HepG2 (cell line): ENCODE measurements around the gene ISG20L2. TPM values are rescaled to one million over a fixed set of nuclear protein-coding genes. Genes with fewer than 3 reads are reported as not detected.

Experiments used
- ATAC-seq: fragments of 200-7000 bp; cut with Tn5 transposase; 3 replicates; pipeline ENCODE4 v1.9.1; 2020; ENCODE audit warnings: mild to moderate bottlenecking, moderate library complexity
- BruUV-seq: library from RNA; stranded (reverse); fragments of 400-500 nt; replicated peaks from 2 replicates; lab custom pipeline; 2021; lab: Mats Ljungman, UMichigan
- CTCF ChIA-PET: fragments of 300-600 bp; formaldehyde crosslinking; extraction: SDS; loops from one replicate; lab custom pipeline; 2021; ENCODE audit warnings: low total read pairs, inconsistent platforms, low intra/inter-chr PET ratio; lab: Yijun Ruan, JAX
- POLR2A ChIA-PET: fragments of 350-600 bp; sonication (Branson Sonifier 250); formaldehyde crosslinking; loops from one replicate; lab custom pipeline; 2020; ENCODE audit warnings: antibody characterized with exemption, inconsistent platforms; lab: Yijun Ruan, JAX
- DNase-seq: peaks from one replicate; pipeline ENCODE4 v3.0.0-alpha.2; 2015; ENCODE audit warnings: low spot score
- FAIRE-seq: peaks from 3 replicates; lab custom pipeline; 2011; peaks lifted over from hg19 to GRCh38; lab: Jason Lieb, UNC
- H2AFZ ChIP-seq: one replicate; pipeline ENCODE4 v1.6.1; 2011; ENCODE audit warnings: low read length, inconsistent platforms
- H3K27ac ChIP-seq: fragments of 300-600 bp; 3 replicates; pipeline ENCODE4 v1.8.0; 2011; ENCODE audit warnings: mixed run types, mild to moderate bottlenecking, mixed read lengths, low read length, inconsistent platforms; ENCODE audit not compliant: insufficient read depth; ENCODE audit errors: extremely low read length
- H3K27me3 ChIP-seq, 2 experiments: fragments of 200-600 bp in 1 of 2; 2 replicates in 1 of 2; 3 replicates in 1 of 2; pipeline versions ENCODE4 v1.6.0 to v1.8.0; 2011; ENCODE audit warnings: low read length in 2 of 2, mild to moderate bottlenecking in 2 of 2, moderate library complexity in 2 of 2, inconsistent platforms in 1 of 2; ENCODE audit not compliant: insufficient read depth in 2 of 2, control insufficient read depth in 1 of 2
- H3K36me3 ChIP-seq, 2 experiments: fragments of 200-600 bp in 1 of 2; replicated peaks in 1 of 2; 2 replicates in 1 of 2; 3 replicates in 1 of 2; pipeline versions ENCODE4 v1.5.1 to v1.8.0; 2011; ENCODE audit warnings: low read length in 2 of 2, inconsistent platforms in 1 of 2; ENCODE audit not compliant: insufficient read depth in 2 of 2, control insufficient read depth in 1 of 2
- H3K4me1 ChIP-seq: 2 replicates; pipeline ENCODE4 v1.5.1; 2012; ENCODE audit warnings: low read length, inconsistent platforms; ENCODE audit not compliant: insufficient read depth
- H3K4me2 ChIP-seq: 2 replicates; pipeline ENCODE4 v1.6.0; 2011; ENCODE audit warnings: low read depth, low read length, inconsistent platforms
- H3K4me3 ChIP-seq, 3 experiments: fragments of 200-600 bp in 1 of 3; sonication (generic), shearing (Covaris generic) in 1 of 3; replicated peaks in 1 of 3; 2 replicates each; pipeline ENCODE4 v1.5.1; 2011 to 2016; ENCODE audit warnings: low read length in 3 of 3, inconsistent platforms in 2 of 3, low read depth in 2 of 3, mild to moderate bottlenecking in 2 of 3, control low read depth in 1 of 3, mixed read lengths in 1 of 3; ENCODE audit not compliant: insufficient read depth in 1 of 3
- H3K79me2 ChIP-seq: one replicate; pipeline ENCODE4 v1.6.1; 2011; ENCODE audit warnings: low read length, inconsistent platforms; ENCODE audit not compliant: insufficient read depth
- H3K9ac ChIP-seq: 2 replicates; pipeline ENCODE4 v1.6.0; 2011; ENCODE audit warnings: mild to moderate bottlenecking, low read depth, low read length, inconsistent platforms; ENCODE audit not compliant: insufficient read depth
- H3K9me3 ChIP-seq: 2 replicates; pipeline ENCODE4 v1.5.1; 2012; ENCODE audit warnings: mild to moderate bottlenecking, low read length
- H4K20me1 ChIP-seq: 2 replicates; pipeline ENCODE4 v1.6.0; 2011; ENCODE audit warnings: inconsistent platforms, mild to moderate bottlenecking, low read length, moderate library complexity; ENCODE audit not compliant: insufficient read depth
- ARNT2 ChIP-seq: sonication (generic); formaldehyde crosslinking; IDR thresholded peaks from 2 replicates; pipeline ENCODE4 v1.8.0; 2022; ENCODE audit warnings: mild to moderate bottlenecking, low read depth, missing genetic modification reagents, moderate library complexity
- ESRRA ChIP-seq: sonication (generic); formaldehyde crosslinking; IDR thresholded peaks from 2 replicates; pipeline ENCODE4 v1.5.1; 2020; ENCODE audit warnings: mild to moderate bottlenecking, low read depth, missing genetic modification reagents
- GATAD1 ChIP-seq: IDR thresholded peaks from 2 replicates; pipeline ENCODE4 v1.6.1; 2016; ENCODE audit warnings: missing genetic modification reagents, missing compliant biosample characterization
- HOXA9 ChIP-seq: sonication (generic); formaldehyde crosslinking; IDR thresholded peaks from 2 replicates; pipeline ENCODE4 v1.8.1; 2022; ENCODE audit warnings: missing genetic modification reagents, mild to moderate bottlenecking, moderate library complexity, borderline replicate concordance
- KDM2A ChIP-seq: sonication (generic); formaldehyde crosslinking; IDR thresholded peaks from 2 replicates; pipeline ENCODE4 v1.4.0; 2020; ENCODE audit warnings: low read depth, missing genetic modification reagents, borderline replicate concordance
- SAP130 ChIP-seq: IDR thresholded peaks from 2 replicates; pipeline ENCODE4 v1.6.1; 2016; ENCODE audit warnings: low read depth
- SIX1 ChIP-seq: sonication (generic); formaldehyde crosslinking; IDR thresholded peaks from 2 replicates; pipeline ENCODE4 v1.4.0; 2020; ENCODE audit warnings: missing genetic modification reagents, borderline replicate concordance
- STAG1 ChIP-seq: sonication (generic); formaldehyde crosslinking; IDR thresholded peaks from 2 replicates; pipeline ENCODE4 v1.4.0; 2020; ENCODE audit warnings: missing genetic modification reagents
- ZBTB39 ChIP-seq: sonication (generic); formaldehyde crosslinking; IDR thresholded peaks from 2 replicates; pipeline ENCODE4 v1.5.0; 2020; ENCODE audit warnings: missing genetic modification reagents
- ZNF256 ChIP-seq: sonication (generic); formaldehyde crosslinking; conservative IDR thresholded peaks from 2 replicates; pipeline ENCODE4 v1.4.0; 2020; ENCODE audit warnings: missing genetic modification reagents
- ZNF883 ChIP-seq: sonication (generic); formaldehyde crosslinking; IDR thresholded peaks from 2 replicates; pipeline ENCODE4 v1.5.1; 2020; ENCODE audit warnings: mild to moderate bottlenecking, missing genetic modification reagents; ENCODE audit errors: not compliant biosample characterization
- WGBS: methylation state at CpG from one replicate; pipeline ENCODE4 v1.1.6; 2017; ENCODE audit warnings: low lambda C conversion rate; 5-methylcytosine and 5-hydroxymethylcytosine counted together
- in situ Hi-C: cut with HindIII; loops from 2 replicates; pipeline ENCODE4 v1.10.0; 2017; ENCODE audit warnings: low pct_unique_long_range_greater_than_20kb; ENCODE audit not compliant: extremely low pct_ligation_motif_present
- intact Hi-C: fragments of 100-400 bp; cut with micrococcal nuclease; formaldehyde crosslinking; loops from one replicate; pipeline ENCODE4 v1.10.0; 2022; ENCODE audit not compliant: unreplicated experiment
- polyA plus RNA-seq, 8 experiments: library from polyadenylated mRNA; depleted of rRNA in 3 of 8; stranded (reverse) in 7 of 8; unstranded in 1 of 8; fragments of >200 nt; fragmentation: Illumina TruSeq in 4 of 8; extraction: Trizol in 4 of 8; gene quantifications; 2 replicates each; pipeline versions ENCODE4 v1.2.1 to v1.2.3, GENCODE V29; 2011 to 2016; ENCODE audit warnings: low read depth in 4 of 8, missing spikeins in 1 of 8, mixed read lengths in 1 of 8; ENCODE audit not compliant: insufficient read depth in 1 of 8
- total RNA-seq, 5 experiments: library from RNA; depleted of rRNA; stranded (reverse); fragments of >200 nt; fragmentation: Illumina TruSeq; extraction: Trizol; gene quantifications; 2 replicates each; pipeline ENCODE4 v1.2.3, GENCODE V29; 2016; ENCODE audit warnings: low read depth in 1 of 5
- TF ChIP-seq, protein P1 (sequence below): sonication (generic); formaldehyde crosslinking; IDR thresholded peaks from 2 replicates; pipeline ENCODE4 v1.5.0; 2020; ENCODE audit warnings: missing genetic modification reagents
- TF ChIP-seq, protein P2 (sequence below): sonication (generic); formaldehyde crosslinking; IDR thresholded peaks from 2 replicates; pipeline ENCODE4 v1.4.0; 2020; ENCODE audit warnings: low read depth, missing genetic modification reagents

The ISG20L2 gene
- total and polyA plus RNA-seq, 2 of the 13 experiments (the other 11 are each of a cell fraction or from before 2014, with no cell fraction given) = 19.8 to 21.3 TPM

- peak; percentile 64 for DNase-seq
- FAIRE-seq = peak; percentile 67
- peak overlapping the region; percentile 66 to 100 (median 98) for H3K4me3 ChIP-seq
- H3K27me3 ChIP-seq = no peaks in the 10 kb centered on the region; a peak in 1 of 5 replicates
- H2AFZ ChIP-seq = no peak overlapping the region
- in situ Hi-C loops = loop anchor here (5.0 kb wide), 2 partner anchors 39 to 41 kb away; partner anchors contain the start of gene PRCC
- H4K20me1 ChIP-seq = peaks cover 17% of the 10 kb centered on the region
- no peak overlapping the region for H3K27ac ChIP-seq
- POLR2A ChIA-PET = interaction anchor here (1.0 to 5.7 kb wide), 10 partner anchors 14 to 133 kb away, joined by 3 to 100 read pairs (median 13); partner anchors contain the start of genes CRABP2, HDGF, INSRR and MRPL24
- peaks cover 59% of the 10 kb centered on the region for H3K79me2 ChIP-seq
- no peaks in the 10 kb centered on the region for H3K9me3 ChIP-seq
- peaks cover 11 to 21% of the 10 kb centered on the region in 2 experiments for H3K36me3 ChIP-seq
- H3K9ac ChIP-seq = peak overlapping the region; percentile 89
- peak; percentile 23 for ATAC-seq
- 48% methylated on average over 15 of the region's 15 CpGs for WGBS
- H3K4me1 ChIP-seq = peaks cover 49% of the 10 kb centered on the region
- CTCF ChIA-PET = interaction anchor here (0.9 to 5.7 kb wide), 9 partner anchors 34 to 100 kb away, joined by 3 to 119 read pairs (median 4); no protein-coding TSS in a partner anchor
- peak overlapping the region; percentile 97 for H3K4me2 ChIP-seq
- no TSS peak for BruUV-seq
- intact Hi-C loops = loop anchor here (1.0 to 10.0 kb wide), 4 partner anchors 37 to 71 kb away; partner anchors contain the start of gene PRCC
- TF ChIP-seq HOXA9 (CRISPR knock-in tag) = no peak
- peak; percentile 64 for TF ChIP-seq STAG1 (CRISPR knock-in tag)
- TF ChIP-seq SIX1 (CRISPR knock-in tag) = no peak
- TF ChIP-seq, protein P1, sequence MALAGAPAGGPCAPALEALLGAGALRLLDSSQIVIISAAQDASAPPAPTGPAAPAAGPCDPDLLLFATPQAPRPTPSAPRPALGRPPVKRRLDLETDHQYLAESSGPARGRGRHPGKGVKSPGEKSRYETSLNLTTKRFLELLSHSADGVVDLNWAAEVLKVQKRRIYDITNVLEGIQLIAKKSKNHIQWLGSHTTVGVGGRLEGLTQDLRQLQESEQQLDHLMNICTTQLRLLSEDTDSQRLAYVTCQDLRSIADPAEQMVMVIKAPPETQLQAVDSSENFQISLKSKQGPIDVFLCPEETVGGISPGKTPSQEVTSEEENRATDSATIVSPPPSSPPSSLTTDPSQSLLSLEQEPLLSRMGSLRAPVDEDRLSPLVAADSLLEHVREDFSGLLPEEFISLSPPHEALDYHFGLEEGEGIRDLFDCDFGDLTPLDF (CRISPR knock-in tag) = 0 out of 2 replicates have a peak, but pooled peaks have one; percentile 1
- TF ChIP-seq ZNF256 (CRISPR knock-in tag) = no peak
- no peak for TF ChIP-seq ZNF883 (CRISPR knock-in tag)
- no peak for TF ChIP-seq ARNT2 (CRISPR knock-in tag)
- TF ChIP-seq ZBTB39 (CRISPR knock-in tag) = no peak
- no peak for TF ChIP-seq ESRRA (CRISPR knock-in tag)
- peak; percentile 20; the same call in 1 of the 2 replicates for TF ChIP-seq SAP130 (CRISPR knock-in tag)
- TF ChIP-seq, protein P2, sequence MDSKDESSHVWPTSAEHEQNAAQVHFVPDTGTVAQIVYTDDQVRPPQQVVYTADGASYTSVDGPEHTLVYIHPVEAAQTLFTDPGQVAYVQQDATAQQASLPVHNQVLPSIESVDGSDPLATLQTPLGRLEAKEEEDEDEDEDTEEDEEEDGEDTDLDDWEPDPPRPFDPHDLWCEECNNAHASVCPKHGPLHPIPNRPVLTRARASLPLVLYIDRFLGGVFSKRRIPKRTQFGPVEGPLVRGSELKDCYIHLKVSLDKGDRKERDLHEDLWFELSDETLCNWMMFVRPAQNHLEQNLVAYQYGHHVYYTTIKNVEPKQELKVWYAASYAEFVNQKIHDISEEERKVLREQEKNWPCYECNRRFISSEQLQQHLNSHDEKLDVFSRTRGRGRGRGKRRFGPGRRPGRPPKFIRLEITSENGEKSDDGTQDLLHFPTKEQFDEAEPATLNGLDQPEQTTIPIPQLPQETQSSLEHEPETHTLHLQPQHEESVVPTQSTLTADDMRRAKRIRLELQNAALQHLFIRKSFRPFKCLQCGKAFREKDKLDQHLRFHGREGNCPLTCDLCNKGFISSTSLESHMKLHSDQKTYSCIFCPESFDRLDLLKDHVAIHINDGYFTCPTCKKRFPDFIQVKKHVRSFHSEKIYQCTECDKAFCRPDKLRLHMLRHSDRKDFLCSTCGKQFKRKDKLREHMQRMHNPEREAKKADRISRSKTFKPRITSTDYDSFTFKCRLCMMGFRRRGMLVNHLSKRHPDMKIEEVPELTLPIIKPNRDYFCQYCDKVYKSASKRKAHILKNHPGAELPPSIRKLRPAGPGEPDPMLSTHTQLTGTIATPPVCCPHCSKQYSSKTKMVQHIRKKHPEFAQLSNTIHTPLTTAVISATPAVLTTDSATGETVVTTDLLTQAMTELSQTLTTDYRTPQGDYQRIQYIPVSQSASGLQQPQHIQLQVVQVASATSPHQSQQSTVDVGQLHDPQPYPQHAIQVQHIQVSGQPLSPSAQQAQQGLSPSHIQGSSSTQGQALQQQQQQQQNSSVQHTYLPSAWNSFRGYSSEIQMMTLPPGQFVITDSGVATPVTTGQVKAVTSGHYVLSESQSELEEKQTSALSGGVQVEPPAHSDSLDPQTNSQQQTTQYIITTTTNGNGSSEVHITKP = 0 out of 2 replicates have a peak, but pooled peaks have one; percentile 37
- no peak for TF ChIP-seq KDM2A (CRISPR knock-in tag)
- TF ChIP-seq GATAD1 = peak; percentile 58
These were observed 1.9 kb downstream of the ISG20L2 start for GRCh38 chr1:156726549-156727226.
